HepG2 (cell line): ENCODE data around the gene THRAP3.

Source experiments
- BRCA1 ChIP-seq: sonication (generic); formaldehyde crosslinking; IDR thresholded peaks from 2 replicates; pipeline ENCODE4 v1.4.0; 2020; ENCODE audit warnings: missing genetic modification reagents
- FOXJ3 ChIP-seq: sonication (generic); formaldehyde crosslinking; IDR thresholded peaks from 2 replicates; pipeline ENCODE4 v1.4.0; 2020; ENCODE audit warnings: missing genetic modification reagents, mild to moderate bottlenecking, borderline replicate concordance
- NR1H2 ChIP-seq: sonication (generic); formaldehyde crosslinking; IDR thresholded peaks from 2 replicates; pipeline ENCODE4 v1.8.1; 2022; ENCODE audit warnings: low read depth, missing genetic modification reagents, borderline replicate concordance
- POLR2A ChIP-seq, 2 experiments: IDR thresholded peaks; 2 replicates each; pipeline ENCODE4 v1.6.1; 2011; ENCODE audit warnings: low read depth in 2 of 2, low read length in 2 of 2, mild to moderate bottlenecking in 1 of 2, moderate library complexity in 1 of 2; ENCODE audit not compliant: insufficient read depth in 1 of 2
- POLR2AphosphoS5 ChIP-seq: IDR thresholded peaks from 2 replicates; pipeline ENCODE4 v1.6.1; 2012; ENCODE audit warnings: low read depth, low read length
- TF ChIP-seq, protein P1 (sequence below): sonication (generic); formaldehyde crosslinking; IDR thresholded peaks from 2 replicates; pipeline ENCODE4 v1.5.0; 2020; ENCODE audit warnings: mild to moderate bottlenecking, missing genetic modification reagents, moderate library complexity

DNA sequence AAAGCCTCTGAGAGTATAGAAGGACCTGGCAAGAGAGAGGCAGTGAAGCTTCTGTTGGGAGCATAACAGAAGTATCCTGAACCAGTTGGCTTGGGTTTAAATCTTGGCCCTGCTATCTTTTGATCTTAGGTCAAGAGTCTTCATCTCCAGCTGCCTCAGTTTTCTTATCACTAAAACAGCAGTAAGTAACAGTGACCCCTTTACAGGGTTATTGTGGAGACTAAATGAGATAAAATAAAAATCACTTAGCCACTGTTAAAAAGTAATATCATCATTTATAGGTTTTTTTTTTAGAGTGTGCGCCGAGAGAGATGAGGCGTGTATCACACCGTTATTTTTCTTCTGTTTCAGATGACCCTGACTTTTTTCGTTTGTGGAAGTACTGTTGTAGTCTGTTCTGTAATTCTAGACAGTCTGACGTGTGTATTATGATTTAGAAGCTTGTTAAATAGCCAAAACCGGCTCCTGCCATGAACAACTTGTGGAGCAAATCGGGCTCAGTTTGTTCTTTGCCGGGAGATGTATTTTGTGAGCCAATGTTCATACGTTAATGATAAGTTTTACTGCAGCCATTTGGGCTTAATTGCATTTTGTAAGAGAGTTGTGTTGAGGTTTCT is 1.1 kb downstream of the THRAP3 start:
- TF ChIP-seq POLR2AphosphoS5 (no peak), POLR2A (IDR thresholded peaks at IDR 0.05; ENCODE audit: insufficient read depth in 1 of 2, low read depth in 2 of 2, low read length in 2 of 2) (no peak), BRCA1 (CRISPR knock-in tag) (no peak), NR1H2 (CRISPR knock-in tag) (no peak), FOXJ3 (CRISPR knock-in tag) (no peak)
- TF ChIP-seq, protein P1, sequence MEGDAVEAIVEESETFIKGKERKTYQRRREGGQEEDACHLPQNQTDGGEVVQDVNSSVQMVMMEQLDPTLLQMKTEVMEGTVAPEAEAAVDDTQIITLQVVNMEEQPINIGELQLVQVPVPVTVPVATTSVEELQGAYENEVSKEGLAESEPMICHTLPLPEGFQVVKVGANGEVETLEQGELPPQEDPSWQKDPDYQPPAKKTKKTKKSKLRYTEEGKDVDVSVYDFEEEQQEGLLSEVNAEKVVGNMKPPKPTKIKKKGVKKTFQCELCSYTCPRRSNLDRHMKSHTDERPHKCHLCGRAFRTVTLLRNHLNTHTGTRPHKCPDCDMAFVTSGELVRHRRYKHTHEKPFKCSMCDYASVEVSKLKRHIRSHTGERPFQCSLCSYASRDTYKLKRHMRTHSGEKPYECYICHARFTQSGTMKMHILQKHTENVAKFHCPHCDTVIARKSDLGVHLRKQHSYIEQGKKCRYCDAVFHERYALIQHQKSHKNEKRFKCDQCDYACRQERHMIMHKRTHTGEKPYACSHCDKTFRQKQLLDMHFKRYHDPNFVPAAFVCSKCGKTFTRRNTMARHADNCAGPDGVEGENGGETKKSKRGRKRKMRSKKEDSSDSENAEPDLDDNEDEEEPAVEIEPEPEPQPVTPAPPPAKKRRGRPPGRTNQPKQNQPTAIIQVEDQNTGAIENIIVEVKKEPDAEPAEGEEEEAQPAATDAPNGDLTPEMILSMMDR: no peak
